Mesenteric fat pad (tissue), 1 donor: ENCODE measurements around the gene UNC13A. TPM values are rescaled to one million over a fixed set of nuclear protein-coding genes. Genes with fewer than 3 reads are reported as not detected.
"Not testable (repeated sequence)": the region's sequence is repeated elsewhere in the genome, so short reads cannot be mapped to it uniquely, and the experiment has no call there.

ENCODE experiments used
- DNase-seq: peaks from one replicate; pipeline ENCODE4 v3.0.0-alpha.2; 2020; ENCODE audit warnings: low spot score
- total RNA-seq: library from RNA; stranded (reverse); fragmentation: NEBNext Ultra II Directional; extraction: Animal tissue kit (Norgen Biotek cat#: 25700); gene quantifications from one replicate; pipeline ENCODE4 v1.2.1, GENCODE V29; 2021
- donor health status: DM: yes; HTN: yes; CAD: no.

The UNC13A gene
- total RNA-seq, 1 donor from 2014 or later: 0.10 TPM

DNA sequence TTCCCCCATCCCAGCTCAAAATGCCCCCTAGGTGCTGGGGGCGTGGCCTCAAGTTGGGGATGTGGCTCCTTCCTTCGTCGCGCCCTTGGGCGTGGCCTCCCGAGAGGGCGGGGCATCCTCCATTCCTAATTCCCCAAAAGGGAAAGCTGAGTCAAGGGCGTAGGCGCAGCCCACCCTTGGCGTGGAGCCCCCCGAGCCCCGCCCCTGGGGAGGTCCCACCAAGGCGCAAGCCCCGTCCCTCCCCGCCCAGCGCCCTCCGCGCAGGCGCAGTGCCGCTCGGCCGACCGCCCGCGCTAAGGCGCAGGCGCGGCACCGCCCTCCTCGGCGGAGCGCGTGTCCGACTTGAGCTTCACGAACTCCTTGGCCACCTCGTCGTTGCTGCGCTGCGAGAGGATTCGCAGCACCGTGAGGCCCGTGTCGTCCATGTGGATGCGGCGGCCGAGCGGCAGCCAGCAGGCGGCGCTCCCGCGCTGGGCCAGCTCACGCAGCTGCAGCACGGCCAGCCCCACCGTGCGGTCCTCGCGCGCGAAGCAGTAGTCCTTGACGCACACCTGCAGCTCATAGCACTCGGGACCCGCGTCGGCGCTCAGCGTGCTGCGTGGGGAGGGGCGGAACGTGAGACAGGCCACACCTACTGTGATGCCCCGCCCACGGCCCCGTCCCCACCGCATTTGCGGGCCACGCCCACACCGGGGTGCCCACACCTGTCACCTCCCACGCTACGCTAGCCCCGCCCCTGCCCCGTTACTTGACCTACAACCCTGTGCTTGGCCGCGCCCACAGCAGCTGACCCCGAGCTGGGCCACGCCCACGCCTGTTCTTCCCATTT, 82.2 kb downstream of the UNC13A start:
- peak; percentile 91 for DNase-seq

DNA sequence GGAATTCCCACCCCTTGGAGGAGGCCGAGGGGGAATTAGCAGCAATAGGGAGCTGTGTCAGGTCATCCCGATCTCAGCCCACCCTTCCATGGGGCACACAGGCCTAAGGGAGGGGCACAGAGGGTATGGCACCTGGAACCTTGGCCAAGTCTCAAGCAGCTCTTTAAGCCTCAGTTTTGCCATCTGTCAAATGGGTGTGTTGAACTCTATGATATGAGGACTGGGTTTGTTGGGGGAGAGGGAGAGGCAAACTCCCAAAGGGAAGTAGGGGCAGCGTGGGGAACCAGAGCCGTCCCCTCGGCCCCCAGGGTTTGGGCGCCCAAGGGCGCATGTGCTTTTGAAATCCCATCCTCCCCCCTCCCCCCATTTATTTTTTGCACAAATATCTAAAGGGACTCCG, 83.0 kb downstream of the UNC13A start:
- no peak for DNase-seq

- no peak for DNase-seq
These were observed 83.7 kb downstream of the UNC13A start for GRCh38 chr19:17604372-17605025.

- no peak for DNase-seq
These were observed 85.2 kb downstream of the UNC13A start for GRCh38 chr19:17602872-17603510.

DNA sequence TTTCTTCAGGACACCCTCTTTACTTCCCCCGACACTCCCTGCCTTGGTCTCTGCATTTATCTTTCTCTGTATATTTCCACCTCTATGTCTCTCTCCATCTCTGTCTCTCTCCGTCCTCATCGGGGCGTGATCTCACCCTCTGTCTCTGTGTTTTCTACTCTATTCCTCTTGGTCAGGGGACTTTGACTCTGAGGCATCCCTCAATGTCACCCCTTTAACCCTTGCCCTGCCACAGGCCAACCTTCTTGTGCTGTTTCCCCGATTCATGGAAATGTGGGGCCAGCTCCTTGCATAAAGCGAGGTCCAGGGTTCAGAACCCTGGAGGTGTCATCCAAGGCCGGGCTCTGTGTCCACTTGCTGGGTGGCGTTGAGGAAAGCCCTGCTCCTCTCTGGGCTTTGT, 85.9 kb downstream of the UNC13A start:
- DNase-seq: no peak

DNA sequence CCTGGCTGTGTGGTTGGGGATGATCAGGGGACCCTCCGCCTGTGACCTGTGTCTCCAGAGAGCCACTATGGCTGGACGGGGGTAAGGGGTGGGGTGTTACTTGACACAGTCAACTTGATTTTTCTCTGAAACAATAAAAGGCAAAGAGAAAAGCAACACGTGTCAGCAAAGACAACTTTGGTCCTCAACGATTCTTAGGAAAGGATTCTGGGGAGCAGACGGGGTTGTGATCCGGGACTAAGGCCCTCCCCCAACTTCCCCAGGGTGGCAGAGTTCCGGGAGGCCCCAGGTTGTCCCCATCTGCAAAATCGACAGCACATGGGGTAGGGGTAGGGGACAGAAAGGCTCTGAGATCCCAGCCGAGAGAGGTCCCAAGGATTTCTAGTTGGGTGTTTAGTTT, 86.5 kb downstream of the UNC13A start:
- DNase-seq: no peak

- no peak for DNase-seq
These were observed 88.4 kb downstream of the UNC13A start for GRCh38 chr19:17599780-17600179.

DNA sequence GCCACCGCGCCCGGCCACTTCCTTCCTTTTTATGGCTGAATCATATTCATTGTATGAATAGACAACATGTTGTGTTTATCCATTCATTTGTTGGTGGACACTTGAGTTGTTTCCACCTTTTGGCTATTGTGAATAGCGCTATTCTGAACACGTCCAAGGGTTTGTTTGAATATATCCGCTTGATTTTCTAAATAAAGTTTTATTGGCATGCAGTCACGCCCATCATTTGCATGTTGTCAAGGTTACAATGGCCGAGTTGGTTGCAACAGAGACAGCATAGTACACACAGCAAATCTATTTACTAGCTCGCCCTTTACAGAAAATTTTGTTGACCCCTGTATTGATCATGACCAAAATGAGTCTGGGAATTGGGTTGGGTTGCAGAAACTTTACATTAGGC, 89.2 kb downstream of the UNC13A start:
- no peak for DNase-seq

DNA sequence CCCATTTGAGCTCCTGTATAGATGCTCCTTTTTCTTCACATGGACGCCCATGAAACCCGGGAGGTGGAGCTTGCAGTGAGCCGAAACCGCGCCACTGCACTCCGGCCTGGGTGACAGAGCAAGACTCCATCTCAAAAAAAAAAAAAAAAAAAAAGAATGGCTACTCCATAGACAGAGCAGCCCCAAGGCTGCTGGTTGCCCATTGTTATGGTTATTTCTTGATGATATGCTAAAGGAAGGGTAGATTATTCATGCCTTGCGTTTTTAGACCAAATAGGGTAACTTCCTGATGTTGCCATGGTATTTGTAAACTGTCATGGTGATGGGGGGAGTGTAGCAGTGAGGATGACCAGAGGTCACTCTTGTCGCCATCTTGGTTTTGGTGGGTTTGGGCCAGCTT, 90.1 kb downstream of the UNC13A start:
- not testable (repeated sequence) for DNase-seq

DNA sequence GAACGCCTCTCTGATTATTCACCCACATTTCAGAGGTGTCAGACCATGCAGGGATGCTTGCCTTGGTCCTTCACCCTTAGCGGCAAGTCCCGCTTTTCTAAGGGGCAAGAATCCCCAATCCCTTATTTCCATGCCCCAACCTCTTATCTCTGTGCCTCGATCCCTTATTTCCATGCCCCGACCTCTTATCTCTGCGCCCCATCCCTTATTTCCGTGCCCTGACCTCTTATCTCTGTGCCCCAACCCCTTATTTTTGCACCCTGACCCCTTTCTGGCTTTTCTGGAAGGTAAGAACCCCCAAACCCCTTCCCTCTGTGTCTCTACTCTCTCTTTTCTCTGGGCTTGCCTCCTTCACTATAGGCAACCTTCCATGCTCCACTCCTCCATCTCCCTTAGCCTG, 93.9 kb downstream of the UNC13A start:
- not testable (repeated sequence) for DNase-seq

DNA sequence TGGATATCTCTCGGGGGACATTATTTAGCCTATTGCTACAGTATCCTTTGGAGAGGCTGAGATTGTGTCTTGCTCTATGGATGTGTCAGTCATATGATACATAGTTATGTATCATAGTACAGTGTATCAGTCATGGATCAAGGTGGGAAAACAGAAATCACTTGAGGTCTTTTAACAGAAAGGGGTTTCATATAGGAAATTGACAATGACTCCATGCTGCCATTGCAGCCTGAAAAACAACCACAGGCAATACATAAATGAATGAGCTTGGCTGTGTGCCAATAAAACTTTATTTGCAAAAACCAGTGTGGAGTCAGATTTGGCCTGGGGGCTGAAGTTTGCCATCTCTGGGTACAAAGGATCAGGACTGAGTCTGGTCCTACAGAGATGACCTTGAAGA, 97.3 kb downstream of the UNC13A start:
- DNase-seq: no peak

GRCh38 chr19:17585395-17585794, 102.8 kb downstream of the UNC13A start:
- not testable (repeated sequence) for DNase-seq

- DNase-seq: no peak
These were observed 104.0 kb downstream of the UNC13A start for GRCh38 chr19:17584132-17584531.

DNA sequence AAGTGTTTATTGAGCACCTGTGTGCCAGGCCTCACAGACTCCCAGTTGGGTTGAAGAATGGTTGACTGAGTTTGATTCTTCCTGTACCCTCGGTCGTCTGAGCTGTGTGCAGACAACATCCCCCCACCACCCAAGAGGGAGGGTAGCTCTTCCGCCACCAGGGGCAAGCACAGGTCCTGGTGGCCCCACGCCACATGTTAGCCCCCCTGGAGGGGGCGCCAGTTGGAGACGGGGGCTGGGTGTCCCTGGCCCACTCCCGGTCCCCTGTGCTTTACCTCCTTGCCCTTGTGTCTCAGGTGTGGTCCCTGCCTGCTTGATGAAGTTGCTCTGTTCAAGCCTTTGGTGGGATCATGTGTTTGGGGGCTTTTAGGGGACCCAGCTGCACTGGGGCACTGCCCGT, 105.5 kb downstream of the UNC13A start:
- no peak for DNase-seq

GRCh38 chr19:17581211-17581874, 106.8 kb downstream of the UNC13A start:
- DNase-seq: no peak

DNA sequence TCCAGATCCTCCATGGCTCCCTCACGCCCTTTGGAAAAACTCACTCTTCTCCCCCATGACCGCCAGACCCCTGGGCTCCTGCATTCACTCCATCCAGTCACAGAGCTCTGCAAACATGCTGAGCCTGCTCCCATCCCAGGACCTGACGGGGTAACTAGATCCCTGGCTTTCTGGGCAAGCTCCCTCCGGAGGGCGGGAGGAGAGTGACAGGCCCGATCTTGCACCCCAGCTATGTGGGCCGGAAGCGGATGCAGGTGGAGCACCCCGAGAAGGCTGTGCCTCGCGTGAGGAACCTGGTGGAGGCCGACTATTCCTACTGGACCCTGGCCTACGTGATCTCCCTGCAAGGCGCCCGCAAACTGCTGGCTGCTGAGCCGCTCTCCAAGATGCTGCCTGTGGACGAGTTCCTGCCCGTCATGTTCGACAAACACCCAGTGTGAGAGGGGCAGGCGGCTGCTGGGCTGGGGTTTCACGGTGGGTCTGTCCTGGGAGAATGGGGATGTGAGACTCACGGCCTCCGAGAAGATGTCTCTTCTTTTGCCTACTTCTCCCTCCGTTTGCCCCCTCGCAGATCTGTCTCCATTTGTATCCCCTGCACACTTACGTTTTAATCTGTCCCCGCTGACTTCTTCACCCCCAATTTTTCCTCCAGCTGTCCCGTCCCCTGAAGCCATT, 107.5 kb downstream of the UNC13A start:
- no peak for DNase-seq

- DNase-seq: no peak
These were observed 108.4 kb downstream of the UNC13A start for GRCh38 chr19:17579661-17580244.

GRCh38 chr19:17577457-17578097, 110.6 kb downstream of the UNC13A start:
- DNase-seq: no peak

GRCh38 chr19:17576758-17577456, 111.2 kb downstream of the UNC13A start:
- no peak for DNase-seq
